Measurements from ENCODE around the gene CNPPD1. TPM values are rescaled to one million over a fixed set of nuclear protein-coding genes. Genes with fewer than 3 reads are reported as not detected.
A peak's percentile ranks its signal among the peaks of the same experiment; 100 is the strongest.

CNPPD1 gene
- total and polyA plus RNA-seq, 9 donors = 23.4 to 40.8 (median 37.0) TPM

- DNase-seq = peak; percentile 96
- H3K27me3 ChIP-seq (ENCODE audit: control insufficient read depth, insufficient read depth, low read length) = no peaks in the 10 kb centered on the region
- H3K36me3 ChIP-seq (ENCODE audit: control insufficient read depth, insufficient read depth, low read length) = peaks cover 6% of the 10 kb centered on the region
- peaks cover 11% of the 10 kb centered on the region for H3K4me1 ChIP-seq (ENCODE audit: control insufficient read depth, insufficient read depth, low read length)
- peak within 1 kb of the TSS; percentile 76 for H3K4me3 ChIP-seq (ENCODE audit: low read length)
- H3K9me3 ChIP-seq (replicated peaks; ENCODE audit: control insufficient read depth, low read depth, low read length) = no peaks in the 10 kb centered on the region
- under 1% methylated on average over 59 of the region's 70 CpGs for WGBS (ENCODE audit: insufficient coverage)
- H3K27ac ChIP-seq (ENCODE audit: low read length) = peak within 1 kb of the TSS; percentile 95
Measured at GRCh38 chr2:219160186-219161017, 16.3 kb downstream of the CNPPD1 start, which contains the start of gene NHEJ1. Gene NHEJ1 (minus strand): TSS chr2:219160815. CDS start chr2:219158362, 2,453 bp downstream.

DNA sequence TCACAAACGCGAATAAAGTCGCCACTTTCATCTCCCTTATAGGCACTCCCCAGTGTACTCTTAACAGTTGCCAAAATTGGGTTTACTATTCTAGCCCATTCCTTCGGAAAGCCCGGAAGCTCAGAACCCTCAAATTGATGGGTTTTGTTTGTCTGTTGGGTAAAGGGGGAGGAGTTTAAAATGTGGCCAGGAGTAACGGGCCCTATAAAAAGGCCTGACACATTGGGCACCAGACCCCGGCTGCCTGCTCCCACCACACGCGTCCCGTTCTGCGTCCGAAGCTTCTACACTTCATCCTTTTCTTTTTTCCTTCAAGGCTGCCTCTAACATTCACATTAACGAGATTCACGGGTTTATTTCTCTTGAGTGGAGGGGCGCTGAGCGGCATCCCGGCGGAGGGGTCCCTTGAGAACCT lies 16.9 kb downstream of the CNPPD1 start:
- DNase-seq = no peak
- peak overlapping the region; percentile 95 for H3K27ac ChIP-seq (ENCODE audit: low read length)
- H3K9me3 ChIP-seq (replicated peaks; ENCODE audit: control insufficient read depth, low read depth, low read length) = no peaks in the 10 kb centered on the region
- no peaks in the 10 kb centered on the region for H3K27me3 ChIP-seq (ENCODE audit: control insufficient read depth, insufficient read depth, low read length)
- WGBS (ENCODE audit: insufficient coverage) = 3% methylated on average over 7 of the region's 18 CpGs
- peaks cover 11% of the 10 kb centered on the region for H3K4me1 ChIP-seq (ENCODE audit: control insufficient read depth, insufficient read depth, low read length)
- H3K4me3 ChIP-seq (ENCODE audit: low read length) = peak overlapping the region; percentile 76
- H3K36me3 ChIP-seq (ENCODE audit: control insufficient read depth, insufficient read depth, low read length) = peaks cover 6% of the 10 kb centered on the region

GRCh38 chr2:219158586-219158985 lies 18.1 kb downstream of the CNPPD1 start:
- no peak overlapping the region for H3K4me3 ChIP-seq (ENCODE audit: low read length)
- H3K4me1 ChIP-seq (ENCODE audit: control insufficient read depth, insufficient read depth, low read length) = peaks cover 11% of the 10 kb centered on the region
- H3K27ac ChIP-seq (ENCODE audit: low read length) = no peak overlapping the region
- no peaks in the 10 kb centered on the region for H3K27me3 ChIP-seq (ENCODE audit: control insufficient read depth, insufficient read depth, low read length)
- H3K36me3 ChIP-seq (ENCODE audit: control insufficient read depth, insufficient read depth, low read length) = peaks cover 6% of the 10 kb centered on the region
- no peaks in the 10 kb centered on the region for H3K9me3 ChIP-seq (replicated peaks; ENCODE audit: control insufficient read depth, low read depth, low read length)
- WGBS (ENCODE audit: insufficient coverage) = no CpG with 5 or more reads among the region's 3 CpGs
- no peak for DNase-seq

GRCh38 chr2:219158025-219158424 lies 18.7 kb downstream of the CNPPD1 start:
- 94% methylated on average over 3 of the region's 4 CpGs for WGBS (ENCODE audit: insufficient coverage)
- H3K27ac ChIP-seq (ENCODE audit: low read length) = no peak overlapping the region
- H3K9me3 ChIP-seq (replicated peaks; ENCODE audit: control insufficient read depth, low read depth, low read length) = no peaks in the 10 kb centered on the region
- peaks cover 10% of the 10 kb centered on the region for H3K36me3 ChIP-seq (ENCODE audit: control insufficient read depth, insufficient read depth, low read length)
- peaks cover 11% of the 10 kb centered on the region for H3K4me1 ChIP-seq (ENCODE audit: control insufficient read depth, insufficient read depth, low read length)
- no peak for DNase-seq
- H3K27me3 ChIP-seq (ENCODE audit: control insufficient read depth, insufficient read depth, low read length) = no peaks in the 10 kb centered on the region
- no peak overlapping the region for H3K4me3 ChIP-seq (ENCODE audit: low read length)

DNA sequence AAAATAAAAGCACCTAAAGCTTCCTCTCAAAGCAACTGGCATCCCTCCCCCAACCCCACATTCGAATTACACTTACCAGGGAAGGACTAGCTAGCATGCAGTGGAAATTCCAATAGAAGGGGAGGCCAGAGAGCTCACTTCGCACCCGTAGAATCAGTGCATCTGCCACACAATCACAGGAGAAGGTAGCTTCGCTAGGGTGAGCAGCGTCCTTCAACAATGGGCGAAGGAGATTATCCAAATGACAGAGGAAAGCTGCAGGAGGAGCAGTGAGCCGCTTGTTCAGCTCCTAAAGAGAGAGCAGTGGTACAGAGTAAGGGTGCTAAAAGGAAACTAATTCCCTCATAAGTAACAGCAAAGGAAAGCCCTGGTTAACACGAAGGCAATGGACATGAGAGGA lies 19.3 kb downstream of the CNPPD1 start:
- Histone ChIP-seq H3K4me3 (ENCODE audit: low read length) (no peak overlapping the region), H3K36me3 (ENCODE audit: control insufficient read depth, insufficient read depth, low read length) (peaks cover 10% of the 10 kb centered on the region), H3K27ac (ENCODE audit: low read length) (no peak overlapping the region), H3K9me3 (replicated peaks; ENCODE audit: control insufficient read depth, low read depth, low read length) (no peaks in the 10 kb centered on the region), H3K4me1 (ENCODE audit: control insufficient read depth, insufficient read depth, low read length) (peaks cover 11% of the 10 kb centered on the region), H3K27me3 (ENCODE audit: control insufficient read depth, insufficient read depth, low read length) (no peaks in the 10 kb centered on the region)
- no peak for DNase-seq
- 92% methylated on average over 6 of the region's 8 CpGs for WGBS (ENCODE audit: insufficient coverage)

GRCh38 chr2:219155054-219155644 lies 21.6 kb downstream of the CNPPD1 start:
- WGBS (ENCODE audit: insufficient coverage) = no CpG with 5 or more reads among the region's 4 CpGs
- Histone ChIP-seq H3K27ac (ENCODE audit: low read length) (no peak overlapping the region), H3K9me3 (replicated peaks; ENCODE audit: control insufficient read depth, low read depth, low read length) (no peaks in the 10 kb centered on the region), H3K27me3 (ENCODE audit: control insufficient read depth, insufficient read depth, low read length) (no peaks in the 10 kb centered on the region), H3K4me1 (ENCODE audit: control insufficient read depth, insufficient read depth, low read length) (peaks cover 6% of the 10 kb centered on the region), H3K36me3 (ENCODE audit: control insufficient read depth, insufficient read depth, low read length) (peaks cover 10% of the 10 kb centered on the region), H3K4me3 (ENCODE audit: low read length) (no peak overlapping the region)
- peak; percentile 83 for DNase-seq

DNA sequence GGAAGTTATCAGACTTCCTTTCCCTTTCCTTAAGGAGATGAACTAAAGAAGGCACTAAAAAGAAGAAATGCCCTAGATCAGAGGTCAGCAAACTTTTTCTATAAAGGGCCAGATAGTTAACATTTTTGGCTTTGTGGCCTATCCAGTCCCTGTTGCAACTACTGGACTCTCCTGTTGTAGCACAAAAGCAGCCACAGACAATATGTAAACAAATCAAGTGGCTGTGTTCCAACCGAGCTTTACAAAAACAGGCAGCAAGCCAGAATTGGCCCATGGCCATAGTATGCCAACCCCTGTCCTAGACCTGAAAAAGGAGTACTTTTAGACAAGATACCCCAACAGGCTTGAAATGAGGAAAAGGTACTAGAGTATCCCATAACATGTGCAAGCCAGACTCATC lies 27.1 kb downstream of the CNPPD1 start:
- H3K27me3 ChIP-seq (ENCODE audit: control insufficient read depth, insufficient read depth, low read length) = no peaks in the 10 kb centered on the region
- H3K36me3 ChIP-seq (ENCODE audit: control insufficient read depth, insufficient read depth, low read length) = peaks cover 32% of the 10 kb centered on the region

GRCh38 chr2:219142329-219142728 lies 34.4 kb downstream of the CNPPD1 start:
- H3K36me3 ChIP-seq (ENCODE audit: control insufficient read depth, insufficient read depth, low read length) = peaks cover 40% of the 10 kb centered on the region
- DNase-seq = no peak
- no peak overlapping the region for H3K27ac ChIP-seq (ENCODE audit: low read length)
- H3K4me3 ChIP-seq (ENCODE audit: low read length) = no peak overlapping the region
- H3K4me1 ChIP-seq (ENCODE audit: control insufficient read depth, insufficient read depth, low read length) = no peaks in the 10 kb centered on the region
- 72% methylated on average over 4 of the region's 6 CpGs for WGBS (ENCODE audit: insufficient coverage)
- H3K9me3 ChIP-seq (replicated peaks; ENCODE audit: control insufficient read depth, low read depth, low read length) = no peaks in the 10 kb centered on the region
- no peaks in the 10 kb centered on the region for H3K27me3 ChIP-seq (ENCODE audit: control insufficient read depth, insufficient read depth, low read length)

More for the DNA sequence above, 27.1 kb downstream of the CNPPD1 start:
- H3K9me3 ChIP-seq (replicated peaks; ENCODE audit: control insufficient read depth, low read depth, low read length) = no peaks in the 10 kb centered on the region
- no peak for DNase-seq
- H3K27ac ChIP-seq (ENCODE audit: low read length) = no peak overlapping the region
- H3K4me1 ChIP-seq (ENCODE audit: control insufficient read depth, insufficient read depth, low read length) = no peaks in the 10 kb centered on the region
- H3K4me3 ChIP-seq (ENCODE audit: low read length) = no peak overlapping the region
- 14% methylated on average over 1 of the region's 1 CpG for WGBS (ENCODE audit: insufficient coverage)

DNA sequence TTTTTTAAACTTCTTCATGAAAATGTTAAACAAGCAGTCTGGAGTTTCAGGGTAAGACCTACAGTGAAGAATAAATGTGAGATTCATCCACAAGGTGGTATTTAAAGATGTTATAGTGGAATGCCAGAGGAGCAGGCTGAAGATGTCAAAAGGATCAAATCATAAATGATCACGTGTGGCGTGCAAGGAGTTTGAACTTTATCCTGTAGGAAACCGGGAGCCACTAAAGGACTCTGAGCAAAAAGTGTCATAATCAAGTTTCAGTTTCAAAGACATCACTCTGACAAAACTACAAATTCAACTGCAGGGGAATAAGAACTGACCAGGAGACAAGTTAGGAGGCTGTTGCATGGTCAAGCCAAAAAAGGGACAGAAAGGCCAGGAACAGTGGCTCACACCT lies 36.0 kb downstream of the CNPPD1 start:
- no peaks in the 10 kb centered on the region for H3K4me1 ChIP-seq (ENCODE audit: control insufficient read depth, insufficient read depth, low read length)
- DNase-seq = no peak
- H3K27ac ChIP-seq (ENCODE audit: low read length) = no peak overlapping the region
- H3K36me3 ChIP-seq (ENCODE audit: control insufficient read depth, insufficient read depth, low read length) = peaks cover 24% of the 10 kb centered on the region
- no peak overlapping the region for H3K4me3 ChIP-seq (ENCODE audit: low read length)
- H3K9me3 ChIP-seq (replicated peaks; ENCODE audit: control insufficient read depth, low read depth, low read length) = no peaks in the 10 kb centered on the region
- WGBS (ENCODE audit: insufficient coverage) = 100% methylated on average over 2 of the region's 3 CpGs
- H3K27me3 ChIP-seq (ENCODE audit: control insufficient read depth, insufficient read depth, low read length) = no peaks in the 10 kb centered on the region

GRCh38 chr2:219133976-219134375 lies 42.7 kb downstream of the CNPPD1 start:
- Histone ChIP-seq H3K4me1 (ENCODE audit: control insufficient read depth, insufficient read depth, low read length) (no peaks in the 10 kb centered on the region), H3K36me3 (ENCODE audit: control insufficient read depth, insufficient read depth, low read length) (no peaks in the 10 kb centered on the region), H3K9me3 (replicated peaks; ENCODE audit: control insufficient read depth, low read depth, low read length) (no peaks in the 10 kb centered on the region), H3K27ac (ENCODE audit: low read length) (no peak overlapping the region), H3K27me3 (ENCODE audit: control insufficient read depth, insufficient read depth, low read length) (no peaks in the 10 kb centered on the region), H3K4me3 (ENCODE audit: low read length) (no peak overlapping the region)
- WGBS (ENCODE audit: insufficient coverage) = 93% methylated on average over 3 of the region's 4 CpGs
- DNase-seq = no peak
